Prostate gland (tissue), 2 donors: Measurements from ENCODE around the gene CCDC66.

Experiments used
- POLR2A ChIP-seq: fragments of 450-650 bp; IDR thresholded peaks from one replicate; pipeline ENCODE4 v1.6.1; 2016; ENCODE audit warnings: antibody characterized with exemption, mild to moderate bottlenecking
- POLR2AphosphoS5 ChIP-seq: sonication (generic); formaldehyde crosslinking; IDR thresholded peaks from one replicate; pipeline ENCODE4 v1.6.1; 2017; ENCODE audit warnings: antibody characterized with exemption
- TF ChIP-seq, protein P1 (sequence below), 4 experiments: fragments of 200-600 bp in 2 of 4; fragments of 450-650 bp in 2 of 4; sonication (generic) in 2 of 4; IDR thresholded peaks; 1 replicate in 3 of 4; 2 replicates in 1 of 4; pipeline ENCODE4 v1.5.1; 2016 to 2019; ENCODE audit warnings: antibody characterized with exemption in 4 of 4, mild to moderate bottlenecking in 2 of 4, moderate library complexity in 2 of 4

DNA sequence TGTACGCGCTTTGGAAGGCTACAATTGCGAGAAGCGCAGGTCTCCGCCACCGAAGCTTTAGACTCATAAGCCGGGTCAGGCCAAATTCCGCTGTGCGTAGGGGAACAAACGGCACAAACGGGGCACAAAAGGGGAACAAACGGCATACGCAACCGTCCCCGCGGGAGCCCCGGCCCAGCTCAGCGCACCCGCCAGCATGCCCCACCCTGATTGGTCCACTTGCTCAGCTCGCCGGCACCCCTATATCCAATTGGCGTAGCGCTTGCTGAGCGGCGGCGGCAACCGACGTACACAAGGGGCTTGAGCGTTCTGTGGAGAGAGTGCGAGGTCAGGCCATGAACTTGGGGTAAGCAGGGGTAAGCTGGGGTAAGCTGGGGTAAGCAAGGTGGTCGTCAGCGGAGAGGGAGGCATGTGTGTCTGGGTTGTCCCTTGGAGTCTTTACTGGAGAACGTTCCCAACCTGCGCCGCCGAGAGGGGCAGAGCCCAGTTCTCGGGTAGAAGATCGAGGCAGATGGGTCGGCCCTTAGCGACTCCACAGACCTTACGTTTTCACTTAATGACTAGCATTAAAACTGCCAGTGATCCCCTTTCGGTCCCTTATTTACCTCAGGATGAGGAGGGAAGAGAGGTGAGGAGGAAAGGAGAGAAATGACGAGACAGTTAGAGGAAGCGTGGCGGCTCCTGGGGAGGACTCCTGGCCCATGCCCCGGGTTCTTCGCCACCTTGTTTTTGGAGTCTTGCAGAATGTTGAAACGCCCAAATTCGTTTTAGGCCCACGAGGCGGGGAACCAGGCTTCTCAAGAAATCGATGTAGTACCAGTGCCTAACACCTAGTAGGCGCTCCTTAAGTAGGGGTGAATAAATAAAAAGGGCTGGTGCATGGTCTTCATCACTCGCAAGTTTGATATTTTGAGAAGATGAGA, at the start of gene CCDC66:
- TF ChIP-seq, protein P1, sequence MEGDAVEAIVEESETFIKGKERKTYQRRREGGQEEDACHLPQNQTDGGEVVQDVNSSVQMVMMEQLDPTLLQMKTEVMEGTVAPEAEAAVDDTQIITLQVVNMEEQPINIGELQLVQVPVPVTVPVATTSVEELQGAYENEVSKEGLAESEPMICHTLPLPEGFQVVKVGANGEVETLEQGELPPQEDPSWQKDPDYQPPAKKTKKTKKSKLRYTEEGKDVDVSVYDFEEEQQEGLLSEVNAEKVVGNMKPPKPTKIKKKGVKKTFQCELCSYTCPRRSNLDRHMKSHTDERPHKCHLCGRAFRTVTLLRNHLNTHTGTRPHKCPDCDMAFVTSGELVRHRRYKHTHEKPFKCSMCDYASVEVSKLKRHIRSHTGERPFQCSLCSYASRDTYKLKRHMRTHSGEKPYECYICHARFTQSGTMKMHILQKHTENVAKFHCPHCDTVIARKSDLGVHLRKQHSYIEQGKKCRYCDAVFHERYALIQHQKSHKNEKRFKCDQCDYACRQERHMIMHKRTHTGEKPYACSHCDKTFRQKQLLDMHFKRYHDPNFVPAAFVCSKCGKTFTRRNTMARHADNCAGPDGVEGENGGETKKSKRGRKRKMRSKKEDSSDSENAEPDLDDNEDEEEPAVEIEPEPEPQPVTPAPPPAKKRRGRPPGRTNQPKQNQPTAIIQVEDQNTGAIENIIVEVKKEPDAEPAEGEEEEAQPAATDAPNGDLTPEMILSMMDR (IDR thresholded peaks at IDR 0.05) = peak in 3 of 4 experiments; percentile 32 to 63 (median 55)
- peak; percentile 63 for TF ChIP-seq POLR2A
- peak; percentile 87 for TF ChIP-seq POLR2AphosphoS5
